HEK293 (cell line): ENCODE results near the gene CAMKK1.

Experiments used
- CTCF ChIA-PET: fragments of 350-600 bp; formaldehyde crosslinking; extraction: SDS; loops from one replicate; lab custom pipeline; 2021; ENCODE audit warnings: antibody characterized with exemption; lab: Yijun Ruan, JAX
- POLR2A ChIA-PET: fragments of 300-600 bp; formaldehyde crosslinking; extraction: SDS; loops from one replicate; lab custom pipeline; 2020; ENCODE audit warnings: antibody characterized with exemption, inconsistent platforms; lab: Yijun Ruan, JAX
- H3K27ac ChIP-seq: fragments of 200-500 bp; sonication (Bioruptor generic); 2 replicates; pipeline ENCODE4 v1.5.1; 2014; ENCODE audit warnings: low read depth, low read length, control low read depth, inconsistent platforms; ENCODE audit errors: extremely low read depth
- H3K36me3 ChIP-seq, 2 experiments: fragments of 200-500 bp in 1 of 2; sonication (Bioruptor generic) in 1 of 2; 1 replicate in 1 of 2; 2 replicates in 1 of 2; pipeline ENCODE4 v1.5.1; 2014 to 2017; ENCODE audit warnings: inconsistent platforms in 2 of 2, low read length in 2 of 2; ENCODE audit not compliant: control insufficient read depth in 2 of 2, insufficient read depth in 1 of 2
- H3K4me1 ChIP-seq: fragments of 200-500 bp; sonication (Bioruptor generic); 2 replicates; pipeline ENCODE4 v1.5.1; 2014; ENCODE audit warnings: mild to moderate bottlenecking, low read length, inconsistent platforms; ENCODE audit not compliant: control insufficient read depth, insufficient read depth
- H3K4me3 ChIP-seq: 2 replicates; pipeline ENCODE4 v1.5.1; 2011; ENCODE audit warnings: low read depth, mild to moderate bottlenecking, control low read depth, low read length, moderate library complexity
- H3K9me3 ChIP-seq: fragments of 200-500 bp; sonication (Bioruptor generic); 2 replicates; pipeline ENCODE4 v1.5.1; 2014; ENCODE audit warnings: low read depth, low read length, inconsistent platforms; ENCODE audit not compliant: control insufficient read depth, insufficient read depth
- CTCF ChIP-seq: fragments of 450-650 bp; formaldehyde crosslinking; IDR thresholded peaks from 2 replicates; pipeline ENCODE4 v1.5.1; 2016; ENCODE audit warnings: missing biosample characterization, missing genetic modification characterization
- EGR2 ChIP-seq: fragments of 450-650 bp; formaldehyde crosslinking; IDR thresholded peaks from 2 replicates; pipeline ENCODE4 v1.5.1; 2016; ENCODE audit warnings: low read depth, missing biosample characterization, missing genetic modification characterization
- GFI1B ChIP-seq: fragments of 450-650 bp; formaldehyde crosslinking; IDR thresholded peaks from 2 replicates; pipeline ENCODE4 v1.5.1; 2016; ENCODE audit warnings: missing biosample characterization, missing genetic modification characterization
- GLI2 ChIP-seq: fragments of 450-650 bp; formaldehyde crosslinking; IDR thresholded peaks from 2 replicates; pipeline ENCODE4; 2017; ENCODE audit warnings: missing biosample characterization, missing genetic modification characterization, low read depth, borderline replicate concordance
- GLIS2 ChIP-seq: fragments of 450-650 bp; formaldehyde crosslinking; IDR thresholded peaks from 2 replicates; pipeline ENCODE4 v1.5.1; 2016; ENCODE audit warnings: missing biosample characterization, missing genetic modification characterization
- HOXC10 ChIP-seq: sonication (generic); formaldehyde crosslinking; IDR thresholded peaks from 2 replicates; pipeline ENCODE4 v1.8.1; 2023; ENCODE audit warnings: mild to moderate bottlenecking, missing genetic modification reagents
- HOXD13 ChIP-seq: sonication (generic); formaldehyde crosslinking; IDR thresholded peaks from 2 replicates; pipeline ENCODE4 v1.8.0; 2022; ENCODE audit warnings: missing genetic modification reagents, borderline replicate concordance
- KLF1 ChIP-seq: fragments of 450-650 bp; formaldehyde crosslinking; IDR thresholded peaks from 2 replicates; pipeline ENCODE4 v1.5.1; 2016; ENCODE audit warnings: missing biosample characterization, missing genetic modification characterization
- SP7 ChIP-seq: fragments of 450-650 bp; formaldehyde crosslinking; IDR thresholded peaks from 2 replicates; pipeline ENCODE4 v1.5.1; 2016; ENCODE audit warnings: missing biosample characterization, missing genetic modification characterization
- WT1 ChIP-seq: fragments of 450-650 bp; formaldehyde crosslinking; IDR thresholded peaks from 2 replicates; pipeline ENCODE4 v1.5.1; 2016; ENCODE audit warnings: missing biosample characterization, missing genetic modification characterization
- ZBTB21 ChIP-seq: fragments of 450-650 bp; formaldehyde crosslinking; IDR thresholded peaks from 2 replicates; pipeline ENCODE4 v1.5.1; 2017; ENCODE audit warnings: missing biosample characterization, missing genetic modification characterization
- ZFHX2 ChIP-seq: fragments of 450-650 bp; formaldehyde crosslinking; conservative IDR thresholded peaks from 2 replicates; pipeline ENCODE4 v1.5.1; 2016; ENCODE audit warnings: missing biosample characterization, missing genetic modification characterization
- ZFP41 ChIP-seq: fragments of 450-650 bp; formaldehyde crosslinking; IDR thresholded peaks from 2 replicates; pipeline ENCODE4 v1.5.1; 2016; ENCODE audit warnings: missing biosample characterization, missing genetic modification characterization, borderline replicate concordance
- ZIC2 ChIP-seq: fragments of 450-650 bp; formaldehyde crosslinking; IDR thresholded peaks from 2 replicates; pipeline ENCODE4 v1.5.1; 2016; ENCODE audit warnings: missing biosample characterization, missing genetic modification characterization
- ZNF16 ChIP-seq: fragments of 450-650 bp; formaldehyde crosslinking; IDR thresholded peaks from 2 replicates; pipeline ENCODE4 v1.5.1; 2016; ENCODE audit warnings: low read depth, missing biosample characterization, missing genetic modification characterization
- ZNF175 ChIP-seq: fragments of 450-650 bp; formaldehyde crosslinking; IDR thresholded peaks from 2 replicates; pipeline ENCODE4 v1.5.1; 2016; ENCODE audit warnings: missing biosample characterization, missing genetic modification characterization
- ZNF223 ChIP-seq: fragments of 450-650 bp; formaldehyde crosslinking; IDR thresholded peaks from 2 replicates; pipeline ENCODE4 v1.5.1; 2016; ENCODE audit warnings: missing biosample characterization, missing genetic modification characterization
- ZNF274 ChIP-seq, 2 experiments: fragments of 200-500 bp in 1 of 2; fragments of 450-650 bp in 1 of 2; sonication (Bioruptor generic) in 1 of 2; formaldehyde crosslinking in 1 of 2; IDR thresholded peaks; 2 replicates each; pipeline versions ENCODE4 v1.5.1 to v1.6.1; 2014 to 2016; ENCODE audit warnings: borderline replicate concordance in 1 of 2, inconsistent platforms in 1 of 2, low read length in 1 of 2, missing biosample characterization in 1 of 2, missing genetic modification characterization in 1 of 2
- ZNF501 ChIP-seq: fragments of 450-650 bp; formaldehyde crosslinking; IDR thresholded peaks from 2 replicates; pipeline ENCODE4 v1.5.1; 2016; ENCODE audit warnings: missing biosample characterization, missing genetic modification characterization
- ZNF560 ChIP-seq: fragments of 450-650 bp; formaldehyde crosslinking; IDR thresholded peaks from 2 replicates; pipeline ENCODE4 v1.5.1; 2017; ENCODE audit warnings: missing biosample characterization, missing genetic modification characterization, borderline replicate concordance
- ZNF571 ChIP-seq: fragments of 450-650 bp; formaldehyde crosslinking; IDR thresholded peaks from 2 replicates; pipeline ENCODE4 v1.5.0; 2017; ENCODE audit warnings: missing biosample characterization, missing genetic modification characterization
- ZNF600 ChIP-seq: fragments of 450-650 bp; formaldehyde crosslinking; IDR thresholded peaks from 2 replicates; pipeline ENCODE4 v1.5.1; 2016; ENCODE audit warnings: missing biosample characterization, missing genetic modification characterization
- ZSCAN5A ChIP-seq: fragments of 450-650 bp; formaldehyde crosslinking; IDR thresholded peaks from 2 replicates; pipeline ENCODE4 v1.5.1; 2016; ENCODE audit warnings: missing biosample characterization, missing genetic modification characterization

The CAMKK1 gene

GRCh38 chr17:3905017-3905520, 12.2 kb upstream of the CAMKK1 start:
- Histone ChIP-seq H3K4me1 (no peaks in the 10 kb centered on the region), H3K4me3 (no peak overlapping the region), H3K9me3 (no peaks in the 10 kb centered on the region), H3K27ac (no peak overlapping the region), H3K36me3 (no peaks in the 10 kb centered on the region)
- TF ChIP-seq HOXC10 (CRISPR knock-in tag) (no peak), EGR2 (tag by site-specific recombination) (peak; percentile 35), ZFHX2 (tag by site-specific recombination) (0 out of 2 replicates have a peak, but pooled peaks have one; percentile 21), KLF1 (tag by site-specific recombination) (peak; percentile 73)
- ChIA-PET POLR2A (interaction anchor here (0.6 kb wide), 1 partner anchor 58 kb away, joined by 4 read pairs; no protein-coding TSS in a partner anchor), CTCF (interaction anchor here (4.1 to 7.3 kb wide), 2 partner anchors 8 to 60 kb away, joined by 52 to 60 read pairs; partner anchors contain the start of gene NCBP3)

- no peak overlapping the region for H3K27ac ChIP-seq
- H3K36me3 ChIP-seq: no peaks in the 10 kb centered on the region
- no peaks in the 10 kb centered on the region for H3K9me3 ChIP-seq
- POLR2A ChIA-PET: interaction anchor here (0.6 kb wide), 1 partner anchor 57 kb away, joined by 4 read pairs; no protein-coding TSS in a partner anchor
- TF ChIP-seq HOXD13 (CRISPR knock-in tag): no peak
- TF ChIP-seq GLIS2 (tag by site-specific recombination): 0 out of 2 replicates have a peak, but pooled peaks have one; percentile 24
- CTCF ChIA-PET: interaction anchor here (0.7 to 7.3 kb wide), 4 partner anchors 9 to 812 kb away, joined by 3 to 60 read pairs (median 28); partner anchors contain the start of gene NCBP3
- no peak overlapping the region for H3K4me3 ChIP-seq
- no peaks in the 10 kb centered on the region for H3K4me1 ChIP-seq
These were observed 11.6 kb upstream of the CAMKK1 start for GRCh38 chr17:3904501-3904900.

DNA sequence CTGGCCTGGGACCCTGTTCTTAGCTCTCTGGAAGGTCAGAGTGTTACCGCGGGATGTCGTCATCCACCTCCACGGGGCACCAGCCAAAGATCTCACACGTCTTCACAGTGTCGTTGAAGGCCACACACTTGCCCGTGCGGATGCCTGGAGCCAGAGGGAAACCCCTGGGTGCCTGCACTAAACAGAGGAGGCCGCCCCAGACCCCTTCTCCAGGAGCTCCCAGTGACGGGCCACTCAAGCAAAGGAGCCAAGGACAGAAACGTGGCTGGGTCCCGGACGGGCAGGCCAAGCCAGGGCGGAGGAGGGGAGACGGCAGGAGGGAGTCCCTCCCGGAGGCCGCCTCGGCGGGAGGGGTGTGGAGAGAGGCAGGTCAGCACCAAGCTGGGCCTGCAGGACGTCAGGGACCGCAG, 11.0 kb upstream of the CAMKK1 start:
- H3K27ac ChIP-seq: no peak overlapping the region
- no peak for TF ChIP-seq ZNF274 (IDR thresholded peaks at IDR 0.05; ENCODE audit: low read length)
- no peak for TF ChIP-seq ZNF274 (tag by site-specific recombination; IDR thresholded peaks at IDR 0.05; ENCODE audit: borderline replicate concordance)
- no peak for TF ChIP-seq ZSCAN5A (tag by site-specific recombination)
- TF ChIP-seq ZNF560: no peak
- TF ChIP-seq ZFP41 (tag by site-specific recombination): no peak
- peak; percentile 75 for TF ChIP-seq ZIC2 (tag by site-specific recombination)
- 0 out of 2 replicates have a peak, but pooled peaks have one; percentile 23 for TF ChIP-seq HOXD13 (CRISPR knock-in tag)
- TF ChIP-seq, all 188 proteins: peak for 2
- Histone ChIP-seq H3K36me3 (no peaks in the 10 kb centered on the region), H3K9me3 (no peaks in the 10 kb centered on the region), H3K4me1 (no peaks in the 10 kb centered on the region), H3K4me3 (no peak overlapping the region)
- ChIA-PET POLR2A (interaction anchor here (0.6 kb wide), 1 partner anchor 11 kb away, joined by 3 read pairs; the partner anchor contains the start of gene CAMKK1), CTCF (interaction anchor here (0.7 to 7.3 kb wide), 3 partner anchors 9 to 813 kb away, joined by 3 to 60 read pairs (median 3); no protein-coding TSS in a partner anchor)

DNA sequence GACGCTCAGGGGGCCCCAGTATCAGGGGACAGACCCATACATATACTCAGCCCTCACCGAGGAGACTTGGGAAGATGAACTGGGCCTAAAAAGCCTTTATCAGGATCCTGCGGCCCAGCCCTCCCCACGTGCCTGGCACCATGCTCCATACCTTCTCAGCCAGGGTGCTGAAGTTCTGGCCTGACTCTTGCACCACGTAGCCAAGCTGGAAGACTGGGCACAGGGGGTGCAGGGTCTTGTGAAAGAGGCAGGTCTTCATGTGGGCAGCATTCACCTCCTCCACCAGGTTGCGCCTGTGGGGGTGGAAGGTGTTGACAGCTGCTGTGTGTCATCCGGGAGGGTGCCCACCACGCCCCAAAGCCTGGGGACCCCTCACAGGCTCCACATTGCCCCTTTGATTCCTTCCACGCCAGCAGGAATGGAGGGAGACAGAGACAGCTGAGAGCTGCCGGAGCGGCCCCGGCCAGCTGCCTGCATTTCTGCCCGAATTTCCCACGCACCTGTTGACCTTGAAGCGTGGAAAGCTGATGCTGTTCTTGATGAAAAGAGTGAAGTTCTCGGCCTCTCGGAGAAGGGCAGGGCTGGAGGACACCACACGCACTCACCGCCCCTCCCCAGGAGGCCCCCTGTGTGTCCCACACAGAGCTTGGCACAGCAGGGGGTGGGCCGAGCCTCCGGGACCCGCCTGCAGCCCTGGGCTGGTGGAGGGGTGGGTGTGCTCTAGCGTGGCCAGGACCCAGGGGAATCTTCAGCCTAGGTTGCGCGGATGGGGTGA, 10.4 kb upstream of the CAMKK1 start:
- Histone ChIP-seq H3K36me3 (no peaks in the 10 kb centered on the region), H3K4me1 (no peaks in the 10 kb centered on the region), H3K4me3 (no peak overlapping the region), H3K9me3 (no peaks in the 10 kb centered on the region), H3K27ac (no peak overlapping the region)
- CTCF ChIA-PET: interaction anchor here (0.6 to 7.3 kb wide), 7 partner anchors 9 to 337 kb away, joined by 3 to 60 read pairs (median 4); no protein-coding TSS in a partner anchor
- POLR2A ChIA-PET: interaction anchor here (0.6 to 0.9 kb wide), 3 partner anchors 9 to 57 kb away, joined by 3 read pairs; partner anchors contain the start of gene CAMKK1
- peak; percentile 5; the same call in 1 of the 2 replicates for TF ChIP-seq ZFHX2 (tag by site-specific recombination)
- TF ChIP-seq GLI2 (tag by site-specific recombination): no peak
- TF ChIP-seq WT1 (tag by site-specific recombination): no peak
- TF ChIP-seq GFI1B: no peak
- no peak for TF ChIP-seq SP7 (tag by site-specific recombination)
- TF ChIP-seq ZNF16: no peak
- no peak for TF ChIP-seq ZNF223
- no peak for TF ChIP-seq ZNF501
- TF ChIP-seq ZNF600 (tag by site-specific recombination): no peak
- no peak for TF ChIP-seq ZNF571 (tag by site-specific recombination)
- TF ChIP-seq ZNF175 (tag by site-specific recombination): no peak
- no peak for TF ChIP-seq CTCF
- TF ChIP-seq ZBTB21 (tag by site-specific recombination): no peak
